GM18505 (cell line): ENCODE results near the gene EGFL6.
"Not testable (repeated sequence)": the region's sequence is repeated elsewhere in the genome, so short reads cannot be mapped to it uniquely, and the experiment has no call there.

Experiments
- ATAC-seq: cut with Tn5 transposase; IDR thresholded peaks from one replicate; pipeline ENCODE4 v1.9.1; 2021; ENCODE audit not compliant: unreplicated experiment
- POLR2A ChIP-seq: IDR thresholded peaks from 4 replicates; pipeline ENCODE4 v1.6.1; 2011; ENCODE audit warnings: borderline replicate concordance; ENCODE audit not compliant: insufficient read depth, insufficient read length; ENCODE audit errors: extremely low read depth

EGFL6 gene

GRCh38 chrX:13620207-13620606 is 50.8 kb downstream of the EGFL6 start:
- no peak for ATAC-seq
- no peak for TF ChIP-seq POLR2A

- ATAC-seq = no peak
- no peak for TF ChIP-seq POLR2A
These were observed 53.1 kb downstream of the EGFL6 start for GRCh38 chrX:13622401-13622964.

GRCh38 chrX:13627306-13627705 is 57.9 kb downstream of the EGFL6 start:
- TF ChIP-seq POLR2A = no peak
- ATAC-seq = no peak

GRCh38 chrX:13637224-13637623 is 67.8 kb downstream of the EGFL6 start:
- ATAC-seq = not testable (repeated sequence)

- TF ChIP-seq POLR2A = no peak
These were observed 68.6 kb downstream of the EGFL6 start for GRCh38 chrX:13638021-13638420.

GRCh38 chrX:13638826-13639225 is 69.4 kb downstream of the EGFL6 start:
- no peak for TF ChIP-seq POLR2A
- ATAC-seq = no peak

More at GRCh38 chrX:13638021-13638420, 68.6 kb downstream of the EGFL6 start:
- no peak for ATAC-seq

GRCh38 chrX:13641684-13642083 is 72.3 kb downstream of the EGFL6 start:
- ATAC-seq = not testable (repeated sequence)

- TF ChIP-seq POLR2A = no peak
- no peak for ATAC-seq
These were observed 76.2 kb downstream of the EGFL6 start for GRCh38 chrX:13645464-13646153.

- TF ChIP-seq POLR2A = no peak
- no peak for ATAC-seq
These were observed 76.8 kb downstream of the EGFL6 start for GRCh38 chrX:13646154-13646549.

GRCh38 chrX:13647709-13648212 is 78.4 kb downstream of the EGFL6 start:
- no peak for ATAC-seq

GRCh38 chrX:13648336-13648735 is 78.9 kb downstream of the EGFL6 start:
- ATAC-seq = not testable (repeated sequence)

More at GRCh38 chrX:13647709-13648212, 78.4 kb downstream of the EGFL6 start:
- TF ChIP-seq POLR2A = no peak

GRCh38 chrX:13649838-13650237 is 80.4 kb downstream of the EGFL6 start:
- no peak for ATAC-seq
- no peak for TF ChIP-seq POLR2A

GRCh38 chrX:13650318-13650717 is 80.9 kb downstream of the EGFL6 start:
- no peak for ATAC-seq
- no peak for TF ChIP-seq POLR2A

- no peak for TF ChIP-seq POLR2A
- ATAC-seq = no peak
These were observed 81.7 kb downstream of the EGFL6 start for GRCh38 chrX:13651150-13651549.
